ENCODE data around the gene ADAP1.

The ADAP1 gene

DNA sequence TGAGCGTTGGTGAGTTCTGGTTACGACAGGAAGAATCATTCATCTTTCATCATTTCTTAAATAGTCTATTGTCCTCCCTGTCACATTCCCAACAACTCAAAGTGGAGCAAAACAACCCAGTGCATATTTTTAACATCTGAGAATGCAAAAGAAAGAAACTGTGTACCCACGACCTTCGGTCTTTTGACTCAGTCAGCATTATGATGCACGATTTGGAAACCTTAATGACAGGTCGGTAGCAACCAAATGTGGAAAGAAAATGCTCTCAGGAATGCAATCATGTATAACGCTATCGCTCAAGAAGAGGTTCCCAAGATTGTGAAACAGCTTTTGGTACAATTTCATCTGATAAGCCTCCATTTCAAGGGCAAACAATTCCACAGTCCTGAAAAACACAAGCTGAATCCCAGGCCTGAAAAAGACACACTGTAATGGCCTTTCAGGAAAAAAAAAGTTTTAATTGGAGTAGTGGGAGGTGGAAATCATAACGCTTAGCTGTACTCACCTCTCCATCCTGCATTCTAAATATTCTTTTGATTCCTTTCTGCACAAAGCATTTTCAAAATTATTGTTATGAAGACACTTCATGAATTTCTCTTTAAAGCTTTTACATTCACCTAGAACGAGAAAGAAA is 18.3 kb upstream of the ADAP1 start:
- Histone ChIP-seq H3K27ac (ENCODE audit: insufficient read depth in 1 of 2, low read depth in 1 of 2, low read length in 2 of 2, poor library complexity in 1 of 2, severe bottlenecking in 2 of 2) (no peak overlapping the region), H3K27me3 (replicated peaks in 2 of 5; ENCODE audit: control insufficient read depth in 4 of 5, insufficient read depth in 5 of 5, low read length in 4 of 5) (no peaks in the 10 kb centered on the region), H3K4me3 (ENCODE audit: control insufficient read depth in 1 of 7, extremely low read depth in 1 of 7, insufficient read depth in 4 of 7, low read depth in 2 of 7, low read length in 6 of 7) (no peak overlapping the region), H3K9me3 (ENCODE audit: control extremely low read depth in 1 of 5, control insufficient read depth in 4 of 5, insufficient read depth in 2 of 5, low read depth in 1 of 5, low read length in 4 of 5) (no peaks in the 10 kb centered on the region), H3K4me1 (ENCODE audit: control extremely low read depth in 1 of 4, control insufficient read depth in 4 of 4, insufficient read depth in 4 of 4, low read length in 3 of 4) (peaks cover 3 to 23% (median 13%) of the 10 kb centered on the region in 4 experiments), H3K36me3 (ENCODE audit: control insufficient read depth in 4 of 4, insufficient read depth in 4 of 4, low read length in 3 of 4) (peaks cover 6 to 50% (median 36%) of the 10 kb centered on the region in 4 experiments)
- WGBS (ENCODE audit: insufficient coverage): 96% methylated on average over 7 of the region's 10 CpGs
- CTCF ChIA-PET: interaction anchor here (1.1 to 3.5 kb wide), 9 partner anchors 9 to 171 kb away, joined by 3 to 15 read pairs (median 3); partner anchors contain the start of gene ADAP1
- no peak for DNase-seq
- POLR2A ChIA-PET: interaction anchor here (0.6 to 1.0 kb wide), 2 partner anchors 17 to 21 kb away, joined by 3 to 4 read pairs; no protein-coding TSS in a partner anchor

DNA sequence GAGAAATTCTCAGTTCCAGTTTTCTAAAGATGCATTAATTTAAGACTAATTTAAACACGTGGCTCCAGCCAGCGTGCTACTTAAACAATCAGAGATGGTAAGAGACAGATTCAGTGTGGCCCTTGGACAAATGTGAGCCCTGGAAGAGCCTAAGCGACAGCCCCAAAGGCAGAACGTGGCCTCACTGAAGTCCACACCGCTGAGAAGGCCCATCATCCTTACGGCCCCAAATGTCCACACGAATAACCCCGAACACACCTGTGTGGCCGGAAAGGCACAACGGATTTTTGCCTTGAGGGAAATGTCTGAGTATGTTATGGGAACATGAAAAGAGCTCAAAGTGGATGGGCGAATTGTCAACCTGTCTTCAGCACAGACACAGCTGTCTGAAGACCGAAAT is 17.6 kb upstream of the ADAP1 start:
- POLR2A ChIA-PET: interaction anchor here (1.0 kb wide), 1 partner anchor 21 kb away, joined by 3 read pairs; no protein-coding TSS in a partner anchor
- Histone ChIP-seq H3K36me3 (ENCODE audit: control insufficient read depth in 4 of 4, insufficient read depth in 4 of 4, low read length in 3 of 4) (peaks cover 6 to 57% (median 39%) of the 10 kb centered on the region in 4 experiments), H3K27me3 (replicated peaks in 2 of 5; ENCODE audit: control insufficient read depth in 4 of 5, insufficient read depth in 5 of 5, low read length in 4 of 5) (no peaks in the 10 kb centered on the region), H3K4me1 (ENCODE audit: control extremely low read depth in 1 of 4, control insufficient read depth in 4 of 4, insufficient read depth in 4 of 4, low read length in 3 of 4) (peaks cover 3 to 23% (median 13%) of the 10 kb centered on the region in 4 experiments), H3K9me3 (ENCODE audit: control extremely low read depth in 1 of 5, control insufficient read depth in 4 of 5, insufficient read depth in 2 of 5, low read depth in 1 of 5, low read length in 4 of 5) (no peaks in the 10 kb centered on the region), H3K27ac (ENCODE audit: insufficient read depth in 1 of 2, low read depth in 1 of 2, low read length in 2 of 2, poor library complexity in 1 of 2, severe bottlenecking in 2 of 2) (no peak overlapping the region), H3K4me3 (ENCODE audit: control insufficient read depth in 1 of 7, extremely low read depth in 1 of 7, insufficient read depth in 4 of 7, low read depth in 2 of 7, low read length in 6 of 7) (no peak overlapping the region)
- no peak for DNase-seq
- CTCF ChIA-PET: interaction anchor here (0.6 to 2.9 kb wide), 7 partner anchors 10 to 172 kb away, joined by 3 to 13 read pairs (median 3); partner anchors contain the start of genes ADAP1 and GPR146
- 100% methylated on average over 10 of the region's 12 CpGs for WGBS (ENCODE audit: insufficient coverage)

DNA sequence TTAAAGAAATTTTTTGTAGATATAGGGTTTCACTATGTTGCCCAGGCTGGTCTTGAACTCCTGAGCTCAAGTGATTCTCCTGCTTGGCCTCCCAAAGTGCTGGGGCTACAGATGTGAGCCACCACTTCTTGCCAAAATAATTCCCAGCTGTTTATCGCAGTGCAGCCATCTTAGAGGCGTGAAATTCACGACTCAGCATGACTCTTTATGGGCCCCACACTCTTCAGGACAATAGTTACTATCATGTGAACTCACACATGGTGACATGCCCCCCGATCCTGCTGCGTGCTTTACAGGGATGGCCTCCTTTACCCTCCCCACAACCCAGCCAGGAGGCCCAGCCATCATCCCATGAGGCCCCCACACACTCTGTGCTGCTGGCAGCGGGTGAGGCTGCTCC is 16.3 kb upstream of the ADAP1 start:
- DNase-seq: no peak
- H3K36me3 ChIP-seq (ENCODE audit: control insufficient read depth in 4 of 4, insufficient read depth in 4 of 4, low read length in 3 of 4): peaks cover 6 to 67% (median 42%) of the 10 kb centered on the region in 4 experiments
- no peaks in the 10 kb centered on the region for H3K9me3 ChIP-seq (ENCODE audit: control extremely low read depth in 1 of 5, control insufficient read depth in 4 of 5, insufficient read depth in 2 of 5, low read depth in 1 of 5, low read length in 4 of 5)
- no peak overlapping the region for H3K4me3 ChIP-seq (ENCODE audit: control insufficient read depth in 1 of 7, extremely low read depth in 1 of 7, insufficient read depth in 4 of 7, low read depth in 2 of 7, low read length in 6 of 7)
- no peak overlapping the region for H3K27ac ChIP-seq (ENCODE audit: insufficient read depth in 1 of 2, low read depth in 1 of 2, low read length in 2 of 2, poor library complexity in 1 of 2, severe bottlenecking in 2 of 2)
- H3K27me3 ChIP-seq (replicated peaks in 2 of 5; ENCODE audit: control insufficient read depth in 4 of 5, insufficient read depth in 5 of 5, low read length in 4 of 5): no peaks in the 10 kb centered on the region
- WGBS (ENCODE audit: insufficient coverage): 92% methylated on average over 6 of the region's 6 CpGs
- ChIA-PET POLR2A (no interaction called here), CTCF (interaction anchor here (1.0 kb wide), 1 partner anchor 63 kb away, joined by 3 read pairs; no protein-coding TSS in a partner anchor)
- H3K4me1 ChIP-seq (ENCODE audit: control extremely low read depth in 1 of 4, control insufficient read depth in 4 of 4, insufficient read depth in 4 of 4, low read length in 3 of 4): peaks cover 3 to 28% (median 20%) of the 10 kb centered on the region in 4 experiments

DNA sequence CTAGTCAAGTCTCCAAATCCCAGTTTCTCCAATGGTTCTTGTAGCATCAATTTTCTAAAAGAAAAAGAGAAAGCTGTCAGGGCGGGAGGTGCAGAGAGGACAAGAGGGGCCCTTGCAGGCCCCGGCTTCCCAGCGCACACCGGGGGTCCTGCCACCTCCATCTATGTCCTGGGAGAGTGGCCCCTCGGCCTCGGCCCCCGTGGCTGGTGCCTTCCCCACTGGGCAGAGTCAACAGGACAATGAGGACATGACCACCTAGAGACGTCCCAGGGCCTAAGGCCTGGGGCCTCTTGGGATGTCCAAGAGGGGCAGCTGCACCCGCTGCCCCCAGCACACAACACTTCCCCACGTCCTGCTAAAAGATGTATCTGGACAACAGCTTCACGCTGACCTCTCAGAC is 14.9 kb upstream of the ADAP1 start:
- WGBS (ENCODE audit: insufficient coverage): 100% methylated on average over 5 of the region's 11 CpGs
- CTCF ChIA-PET: no interaction called here

DNA sequence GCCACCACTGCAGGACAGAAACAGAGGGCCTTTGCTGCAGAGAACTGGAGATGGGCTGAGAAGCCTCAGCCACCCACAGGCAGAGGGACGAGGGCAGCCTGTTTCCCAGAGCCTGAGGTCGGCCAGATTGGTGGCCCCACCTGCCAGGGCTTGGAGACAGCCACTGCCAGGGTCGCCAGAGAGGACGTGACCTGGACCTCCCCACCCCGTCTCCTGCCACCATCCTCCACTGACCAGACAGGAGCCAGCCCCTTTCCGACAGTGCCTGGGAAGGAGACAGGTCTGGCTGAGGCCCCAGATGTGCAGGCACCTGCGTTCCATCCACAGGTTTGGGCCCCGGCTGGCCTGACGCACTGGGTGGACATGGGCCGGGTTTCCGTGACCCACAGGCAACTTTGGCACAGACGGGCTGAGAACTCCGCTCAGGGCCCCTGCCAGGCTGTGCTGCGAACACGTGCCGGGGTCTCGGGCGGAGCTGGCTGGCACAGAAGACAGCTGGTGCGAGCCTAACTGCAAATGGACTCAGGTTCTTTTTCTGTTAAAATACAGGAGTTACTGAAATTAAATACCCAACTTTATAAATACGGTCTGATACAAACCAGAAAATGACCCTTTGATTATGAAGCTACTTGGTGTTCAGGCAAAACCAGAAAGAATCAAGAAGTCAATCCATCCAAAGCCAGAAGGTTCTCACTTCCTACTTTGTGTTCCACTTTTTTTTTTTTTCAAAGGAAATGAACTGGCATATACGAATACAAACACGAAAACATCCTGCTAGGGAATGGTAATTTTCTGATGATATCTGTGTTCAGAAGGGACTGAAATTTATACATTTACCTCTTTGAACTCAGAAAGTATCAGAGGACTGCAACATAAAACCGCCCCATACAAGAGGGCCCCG is 14.0 kb upstream of the ADAP1 start:
- Histone ChIP-seq H3K36me3 (ENCODE audit: control insufficient read depth in 4 of 4, insufficient read depth in 4 of 4, low read length in 3 of 4) (peaks cover 6 to 67% (median 42%) of the 10 kb centered on the region in 4 experiments), H3K27me3 (replicated peaks in 2 of 5; ENCODE audit: control insufficient read depth in 4 of 5, insufficient read depth in 5 of 5, low read length in 4 of 5) (no peaks in the 10 kb centered on the region), H3K27ac (ENCODE audit: insufficient read depth in 1 of 2, low read depth in 1 of 2, low read length in 2 of 2, poor library complexity in 1 of 2, severe bottlenecking in 2 of 2) (no peak overlapping the region), H3K4me3 (ENCODE audit: control insufficient read depth in 1 of 7, extremely low read depth in 1 of 7, insufficient read depth in 4 of 7, low read depth in 2 of 7, low read length in 6 of 7) (no peak overlapping the region), H3K9me3 (ENCODE audit: control extremely low read depth in 1 of 5, control insufficient read depth in 4 of 5, insufficient read depth in 2 of 5, low read depth in 1 of 5, low read length in 4 of 5) (no peaks in the 10 kb centered on the region), H3K4me1 (ENCODE audit: control extremely low read depth in 1 of 4, control insufficient read depth in 4 of 4, insufficient read depth in 4 of 4, low read length in 3 of 4) (peaks cover 6 to 37% (median 32%) of the 10 kb centered on the region in 4 experiments)
- ChIA-PET POLR2A (interaction anchor here (0.7 kb wide), 1 partner anchor 59 kb away, joined by 3 read pairs; no protein-coding TSS in a partner anchor), CTCF (interaction anchor here (0.6 to 4.2 kb wide), 3 partner anchors 24 to 61 kb away, joined by 3 to 23 read pairs (median 4); no protein-coding TSS in a partner anchor)
- no peak for DNase-seq
- WGBS (ENCODE audit: insufficient coverage): 97% methylated on average over 13 of the region's 24 CpGs

More for the DNA sequence above, 14.9 kb upstream of the ADAP1 start:
- Histone ChIP-seq H3K36me3 (ENCODE audit: control insufficient read depth in 4 of 4, insufficient read depth in 4 of 4, low read length in 3 of 4) (peaks cover 6 to 67% (median 42%) of the 10 kb centered on the region in 4 experiments), H3K4me1 (ENCODE audit: control extremely low read depth in 1 of 4, control insufficient read depth in 4 of 4, insufficient read depth in 4 of 4, low read length in 3 of 4) (peaks cover 8 to 37% (median 28%) of the 10 kb centered on the region in 4 experiments), H3K9me3 (ENCODE audit: control extremely low read depth in 1 of 5, control insufficient read depth in 4 of 5, insufficient read depth in 2 of 5, low read depth in 1 of 5, low read length in 4 of 5) (no peaks in the 10 kb centered on the region), H3K4me3 (ENCODE audit: control insufficient read depth in 1 of 7, extremely low read depth in 1 of 7, insufficient read depth in 4 of 7, low read depth in 2 of 7, low read length in 6 of 7) (no peak overlapping the region), H3K27ac (ENCODE audit: insufficient read depth in 1 of 2, low read depth in 1 of 2, low read length in 2 of 2, poor library complexity in 1 of 2, severe bottlenecking in 2 of 2) (no peak overlapping the region), H3K27me3 (replicated peaks in 2 of 5; ENCODE audit: control insufficient read depth in 4 of 5, insufficient read depth in 5 of 5, low read length in 4 of 5) (no peaks in the 10 kb centered on the region)
- no peak for DNase-seq
- POLR2A ChIA-PET: no interaction called here

DNA sequence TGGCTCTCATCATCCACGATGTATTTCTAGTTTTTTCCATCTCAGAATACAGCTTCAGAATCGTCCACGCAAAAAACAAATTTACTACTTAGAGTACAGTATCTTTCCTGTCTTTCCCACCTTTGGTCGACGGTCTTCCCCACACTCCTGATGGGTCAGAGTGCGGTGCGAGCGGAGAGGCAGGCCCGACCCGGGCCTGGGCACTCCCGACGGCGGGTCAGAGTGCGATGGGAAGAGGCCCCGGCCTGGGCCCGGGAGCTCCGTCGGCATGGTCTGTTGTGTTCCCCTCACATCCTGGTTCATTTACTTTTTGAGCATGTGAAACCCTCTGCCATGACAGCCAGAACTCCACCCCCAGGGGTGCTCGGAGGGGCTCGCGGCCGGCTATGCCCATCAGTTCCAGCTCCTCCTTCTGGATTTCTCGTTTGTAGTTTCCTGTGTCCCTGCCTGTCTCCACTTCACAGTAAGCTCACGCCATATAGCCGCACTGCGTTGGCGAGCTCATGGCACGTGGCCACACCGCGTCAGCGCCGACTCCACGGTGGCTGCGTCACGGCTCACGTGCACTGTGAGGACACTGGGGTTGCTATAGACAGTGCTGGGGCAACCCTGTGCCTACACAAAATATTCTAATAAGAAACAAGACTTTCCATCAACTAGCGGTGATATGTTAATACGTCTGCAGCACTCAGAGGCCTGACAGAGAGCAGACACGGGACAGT is 13.0 kb upstream of the ADAP1 start:
- CTCF ChIA-PET: interaction anchor here (1.1 to 4.2 kb wide), 3 partner anchors 13 to 59 kb away, joined by 3 to 23 read pairs (median 4); partner anchors contain the start of gene ADAP1
- peaks cover 2 to 57% (median 37%) of the 10 kb centered on the region in 4 experiments for H3K36me3 ChIP-seq (ENCODE audit: control insufficient read depth in 4 of 4, insufficient read depth in 4 of 4, low read length in 3 of 4)

More for the DNA sequence above, 13.0 kb upstream of the ADAP1 start:
- H3K9me3 ChIP-seq (ENCODE audit: control extremely low read depth in 1 of 5, control insufficient read depth in 4 of 5, insufficient read depth in 2 of 5, low read depth in 1 of 5, low read length in 4 of 5): no peaks in the 10 kb centered on the region
- 97% methylated on average over 34 of the region's 39 CpGs for WGBS (ENCODE audit: insufficient coverage)
- no peak overlapping the region for H3K4me3 ChIP-seq (ENCODE audit: control insufficient read depth in 1 of 7, extremely low read depth in 1 of 7, insufficient read depth in 4 of 7, low read depth in 2 of 7, low read length in 6 of 7)
- H3K4me1 ChIP-seq (ENCODE audit: control extremely low read depth in 1 of 4, control insufficient read depth in 4 of 4, insufficient read depth in 4 of 4, low read length in 3 of 4): peaks cover 6 to 36% (median 35%) of the 10 kb centered on the region in 4 experiments
- POLR2A ChIA-PET: interaction anchor here (1.2 kb wide), 1 partner anchor 11 kb away, joined by 5 read pairs; no protein-coding TSS in a partner anchor
- H3K27me3 ChIP-seq (replicated peaks in 2 of 5; ENCODE audit: control insufficient read depth in 4 of 5, insufficient read depth in 5 of 5, low read length in 4 of 5): no peaks in the 10 kb centered on the region
- no peak for DNase-seq
- H3K27ac ChIP-seq (ENCODE audit: insufficient read depth in 1 of 2, low read depth in 1 of 2, low read length in 2 of 2, poor library complexity in 1 of 2, severe bottlenecking in 2 of 2): no peak overlapping the region

Data from common myeloid progenitor, CD34-positive (primary cell).